Activated naive CD4-positive, alpha-beta T cell treated with anti-CD3 and anti-CD28 coated beads, Interleukin-2, amount 50 U/mL, for 16 hours (primary cell): Measurements from ENCODE around the gene LGALS4.
"Not testable (repeated sequence)": the region's sequence is repeated elsewhere in the genome, so short reads cannot be mapped to it uniquely, and the experiment has no call there.

ENCODE experiments used
- DNase-seq: peaks from one replicate; pipeline ENCODE4 v3.0.0-alpha.2; 2020

The LGALS4 gene

GRCh38 chr19:38812841-38813320 lies at the start of gene LGALS4:
Gene LGALS4, minus strand, starts transcription at chr19:38812945. Its CDS starts 59 bp downstream, at chr19:38812886.
- DNase-seq: no peak

- DNase-seq: no peak
These were observed 48.6 kb upstream of the LGALS4 start for GRCh38 chr19:38861368-38861767.

GRCh38 chr19:38859631-38860204 lies 47.0 kb upstream of the LGALS4 start:
- DNase-seq: not testable (repeated sequence)

- no peak for DNase-seq
These were observed 44.1 kb upstream of the LGALS4 start for GRCh38 chr19:38856813-38857212.

- DNase-seq: not testable (repeated sequence)
These were observed 43.0 kb upstream of the LGALS4 start for GRCh38 chr19:38855751-38856150.

- not testable (repeated sequence) for DNase-seq
These were observed 42.2 kb upstream of the LGALS4 start for GRCh38 chr19:38854961-38855360.

- DNase-seq: no peak
These were observed 40.5 kb upstream of the LGALS4 start for GRCh38 chr19:38853214-38853613.

GRCh38 chr19:38852231-38853044 lies 39.7 kb upstream of the LGALS4 start:
- DNase-seq: peak; percentile 60

- DNase-seq: peak; percentile 91
These were observed 39.0 kb upstream of the LGALS4 start for GRCh38 chr19:38851622-38852230.

- peak; percentile 43 for DNase-seq
These were observed 38.4 kb upstream of the LGALS4 start for GRCh38 chr19:38850976-38851621.

- no peak for DNase-seq
These were observed 37.8 kb upstream of the LGALS4 start for GRCh38 chr19:38850436-38850975.

- peak; percentile 99 for DNase-seq
These were observed 37.2 kb upstream of the LGALS4 start, which contains the start of gene HNRNPL for GRCh38 chr19:38849860-38850435. Gene HNRNPL, minus strand, starts transcription at chr19:38849986. Its CDS starts 20 bp downstream, at chr19:38849966.

GRCh38 chr19:38849147-38849859 lies 36.6 kb upstream of the LGALS4 start:
- peak; percentile 99 for DNase-seq

GRCh38 chr19:38848299-38849146 lies 35.8 kb upstream of the LGALS4 start:
- no peak for DNase-seq

GRCh38 chr19:38846097-38846496 lies 33.4 kb upstream of the LGALS4 start:
- DNase-seq: no peak

GRCh38 chr19:38845374-38846024 lies 32.8 kb upstream of the LGALS4 start:
- no peak for DNase-seq

GRCh38 chr19:38844093-38844686 lies 31.4 kb upstream of the LGALS4 start:
- no peak for DNase-seq

GRCh38 chr19:38843175-38843758 lies 30.5 kb upstream of the LGALS4 start:
- no peak for DNase-seq

- DNase-seq: peak; percentile 39
These were observed 29.9 kb upstream of the LGALS4 start for GRCh38 chr19:38842439-38843174.
